OCI-LY7 (cell line): ENCODE data around the gene DESI1. TPM values are rescaled to one million over a fixed set of nuclear protein-coding genes. Genes with fewer than 3 reads are reported as not detected.

Experiments used
- BruUV-seq: library from RNA; stranded (reverse); fragments of 400-500 nt; replicated peaks from 2 replicates; lab custom pipeline; 2021; lab: Mats Ljungman, UMichigan
- CTCF ChIA-PET: fragments of 300-600 bp; sonication (Branson Sonifier 250); formaldehyde crosslinking; loops from one replicate; lab custom pipeline; 2022; ENCODE audit warnings: antibody characterized with exemption; ENCODE audit not compliant: unreplicated experiment; lab: Charles Lee
- POLR2A ChIA-PET: fragments of 300-600 bp; sonication (Branson Sonifier 250); formaldehyde crosslinking; loops from one replicate; lab custom pipeline; 2022; ENCODE audit warnings: antibody characterized with exemption; lab: Charles Lee
- DNase-seq: peaks from one replicate; pipeline ENCODE4 v3.0.0-alpha.2; 2015; ENCODE audit warnings: low spot score
- H2AFZ ChIP-seq: fragments of 200-600 bp; sonication (generic), shearing (Covaris generic); 2 replicates; pipeline ENCODE4 v1.6.1; 2014; ENCODE audit warnings: mild to moderate bottlenecking, antibody characterized with exemption, low read length, moderate library complexity
- H3K27ac ChIP-seq: fragments of 200-600 bp; sonication (generic); 2 replicates; pipeline ENCODE4 v1.5.1; 2014; ENCODE audit warnings: mixed run types, low read depth, mild to moderate bottlenecking, moderate library complexity, low read length, inconsistent platforms; ENCODE audit not compliant: poor library complexity, severe bottlenecking
- H3K36me3 ChIP-seq: fragments of 200-600 bp; sonication (generic); 2 replicates; pipeline ENCODE4 v1.6.1; 2014; ENCODE audit warnings: mild to moderate bottlenecking, antibody characterized with exemption, low read length, moderate library complexity, mixed read lengths; ENCODE audit not compliant: insufficient read depth
- H3K4me1 ChIP-seq: fragments of 200-600 bp; sonication (generic); 2 replicates; pipeline ENCODE4 v1.5.1; 2014; ENCODE audit warnings: mild to moderate bottlenecking, low read length; ENCODE audit not compliant: insufficient read depth, poor library complexity, severe bottlenecking
- H3K4me2 ChIP-seq: fragments of 200-600 bp; sonication (generic); 2 replicates; pipeline ENCODE4 v1.6.1; 2014; ENCODE audit warnings: mild to moderate bottlenecking, low read length
- H3K4me3 ChIP-seq: fragments of 200-600 bp; sonication (generic); 2 replicates; pipeline ENCODE4 v1.5.1; 2014; ENCODE audit warnings: mild to moderate bottlenecking, low read depth, low read length; ENCODE audit not compliant: poor library complexity, severe bottlenecking
- H3K79me2 ChIP-seq: fragments of 200-600 bp; sonication (generic); 2 replicates; pipeline ENCODE4 v1.6.1; 2016; ENCODE audit warnings: low read depth, mild to moderate bottlenecking, low read length, moderate library complexity, mixed read lengths; ENCODE audit not compliant: insufficient read depth
- H3K9me2 ChIP-seq: fragments of 200-600 bp; sonication (generic); 2 replicates; pipeline ENCODE4 v1.6.1; 2016; ENCODE audit warnings: mild to moderate bottlenecking, low read length, mixed read lengths; ENCODE audit not compliant: insufficient read depth
- H3K9me3 ChIP-seq: fragments of 200-600 bp; sonication (generic); 2 replicates; pipeline ENCODE4 v1.6.1; 2014; ENCODE audit warnings: mild to moderate bottlenecking, mixed run types, low read length, mixed read lengths
- H4K20me1 ChIP-seq: fragments of 200-600 bp; sonication (generic); 2 replicates; pipeline ENCODE4 v1.6.1; 2014; ENCODE audit warnings: mild to moderate bottlenecking, antibody characterized with exemption, low read length, moderate library complexity, mixed read lengths; ENCODE audit not compliant: insufficient read depth
- EZH2phosphoT487 ChIP-seq: fragments of 200-600 bp; sonication (generic); IDR thresholded peaks from 2 replicates; pipeline ENCODE4 v1.6.1; 2018; ENCODE audit warnings: low read depth, borderline replicate concordance, mild to moderate bottlenecking, mixed run types, antibody characterized with exemption, low read length, moderate library complexity, mixed read lengths
- intact Hi-C: fragments of 100-400 bp; cut with micrococcal nuclease; formaldehyde crosslinking; loops from one replicate; pipeline ENCODE4 v1.10.0; 2022; ENCODE audit not compliant: unreplicated experiment
- total RNA-seq, 2 experiments: library from RNA; depleted of rRNA in 1 of 2; stranded (reverse); fragments of >200 nt in 1 of 2; shearing (Covaris generic) in 1 of 2; gene quantifications; 2 replicates each; pipeline ENCODE4 v1.2.3, GENCODE V29; 2014 to 2022
- TF ChIP-seq, protein P1 (sequence below): fragments of 200-600 bp; sonication (generic); conservative IDR thresholded peaks from 2 replicates; pipeline ENCODE4 v1.5.1; 2014; ENCODE audit warnings: mild to moderate bottlenecking, antibody characterized with exemption, low read length, moderate library complexity, mixed read lengths

The DESI1 gene
- total RNA-seq, 2 experiments from 2014 or later: 39.0 to 65.0 TPM

- H3K27ac ChIP-seq: no peak overlapping the region
- CTCF ChIA-PET: interaction anchor here (0.6 kb wide), 1 partner anchor 48 kb away, joined by 3 read pairs; no protein-coding TSS in a partner anchor
- peaks cover 83% of the 10 kb centered on the region for H3K36me3 ChIP-seq
- peaks cover 74% of the 10 kb centered on the region for H3K79me2 ChIP-seq
- intact Hi-C loops: no loop called here
- no peak for TF ChIP-seq EZH2phosphoT487
- TF ChIP-seq, protein P1, sequence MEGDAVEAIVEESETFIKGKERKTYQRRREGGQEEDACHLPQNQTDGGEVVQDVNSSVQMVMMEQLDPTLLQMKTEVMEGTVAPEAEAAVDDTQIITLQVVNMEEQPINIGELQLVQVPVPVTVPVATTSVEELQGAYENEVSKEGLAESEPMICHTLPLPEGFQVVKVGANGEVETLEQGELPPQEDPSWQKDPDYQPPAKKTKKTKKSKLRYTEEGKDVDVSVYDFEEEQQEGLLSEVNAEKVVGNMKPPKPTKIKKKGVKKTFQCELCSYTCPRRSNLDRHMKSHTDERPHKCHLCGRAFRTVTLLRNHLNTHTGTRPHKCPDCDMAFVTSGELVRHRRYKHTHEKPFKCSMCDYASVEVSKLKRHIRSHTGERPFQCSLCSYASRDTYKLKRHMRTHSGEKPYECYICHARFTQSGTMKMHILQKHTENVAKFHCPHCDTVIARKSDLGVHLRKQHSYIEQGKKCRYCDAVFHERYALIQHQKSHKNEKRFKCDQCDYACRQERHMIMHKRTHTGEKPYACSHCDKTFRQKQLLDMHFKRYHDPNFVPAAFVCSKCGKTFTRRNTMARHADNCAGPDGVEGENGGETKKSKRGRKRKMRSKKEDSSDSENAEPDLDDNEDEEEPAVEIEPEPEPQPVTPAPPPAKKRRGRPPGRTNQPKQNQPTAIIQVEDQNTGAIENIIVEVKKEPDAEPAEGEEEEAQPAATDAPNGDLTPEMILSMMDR: no peak
- H4K20me1 ChIP-seq: peaks cover 7% of the 10 kb centered on the region; the same call in 1 of the 2 replicates
- H3K9me3 ChIP-seq: no peaks in the 10 kb centered on the region
- no peaks in the 10 kb centered on the region for H3K9me2 ChIP-seq
- POLR2A ChIA-PET: no interaction called here
- no peak overlapping the region for H3K4me2 ChIP-seq
- peaks cover 7% of the 10 kb centered on the region for H3K4me1 ChIP-seq
- H2AFZ ChIP-seq: no peak overlapping the region
- no peak for DNase-seq
- BruUV-seq: no TSS peak
- no peak overlapping the region for H3K4me3 ChIP-seq
Observed at GRCh38 chr22:41625577-41625976, 4.7 kb upstream of the DESI1 start.

DNA sequence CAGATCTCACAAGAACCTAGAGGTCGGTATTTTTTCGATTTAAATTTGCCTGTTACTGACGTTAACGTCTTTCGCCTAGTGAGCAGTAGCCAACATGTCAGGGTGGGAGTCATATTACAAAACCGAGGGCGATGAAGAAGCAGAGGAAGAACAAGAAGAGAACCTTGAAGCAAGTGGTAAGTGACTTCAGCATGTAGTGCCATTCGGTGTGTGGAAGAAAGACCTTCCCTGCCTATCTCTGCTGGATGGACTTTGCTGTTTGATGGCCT lies 1.0 kb upstream of the DESI1 start:
- TF ChIP-seq, protein P1: no peak
- TF ChIP-seq EZH2phosphoT487: no peak
- BruUV-seq: no TSS peak
- Histone ChIP-seq H4K20me1 (peaks cover 21% of the 10 kb centered on the region), H3K4me3 (peak overlapping the region; percentile 78), H3K4me2 (peak overlapping the region; percentile 71), H2AFZ (no peak overlapping the region; the same call in 1 of the 2 replicates), H3K27ac (peak overlapping the region; percentile 71), H3K36me3 (peaks cover 50% of the 10 kb centered on the region), H3K79me2 (peaks cover 87% of the 10 kb centered on the region), H3K9me3 (no peaks in the 10 kb centered on the region), H3K9me2 (no peaks in the 10 kb centered on the region), H3K4me1 (peaks cover 23% of the 10 kb centered on the region)
- ChIA-PET POLR2A (interaction anchor here (0.6 to 1.4 kb wide), 5 partner anchors 16 to 325 kb away, joined by 3 to 4 read pairs (median 3); partner anchors contain the start of genes CENPM and PMM1), CTCF (interaction anchor here (0.6 kb wide), 1 partner anchor 16 kb away, joined by 3 read pairs; no protein-coding TSS in a partner anchor)
- intact Hi-C loops: loop anchor here (1.0 to 5.0 kb wide), 3 partner anchors 33 to 77 kb away; partner anchors contain the start of genes PMM1 and POLR3H
- no peak for DNase-seq
